WTC11 (cell line): ENCODE results near the gene PROZ. TPM values are rescaled to one million over a fixed set of nuclear protein-coding genes. Genes with fewer than 3 reads are reported as not detected.

Experiments
- ATAC-seq: fragments of 200-7000 bp; cut with Tn5 transposase; 2 replicates; pipeline ENCODE4 v1.10.0; 2021; ENCODE audit warnings: mild to moderate bottlenecking, moderate library complexity
- CTCF ChIA-PET: fragments of 300-600 bp; sonication (Branson Sonifier 250); formaldehyde crosslinking; loops from one replicate; lab custom pipeline; 2021; ENCODE audit warnings: antibody characterized with exemption; lab: Charles Lee
- POLR2A ChIA-PET: fragments of 350-600 bp; sonication (Branson Sonifier 250); formaldehyde crosslinking; loops from one replicate; lab custom pipeline; 2021; ENCODE audit warnings: antibody characterized with exemption; lab: Charles Lee
- DNase-seq: peaks from one replicate; pipeline ENCODE4 v3.0.0; 2021; ENCODE audit warnings: low spot score
- H3K27ac Mint-ChIP-seq: 2 replicates; pipeline ENCODE4 v1.8.0; 2021; ENCODE audit warnings: mixed read lengths
- H3K27me3 Mint-ChIP-seq: 2 replicates; pipeline ENCODE4 v1.8.0; 2021; ENCODE audit warnings: low read depth, mild to moderate bottlenecking, moderate library complexity, mixed read lengths
- H3K36me3 Mint-ChIP-seq: 2 replicates; pipeline ENCODE4 v1.8.0; 2021; ENCODE audit warnings: mixed read lengths
- H3K4me1 Mint-ChIP-seq: 2 replicates; pipeline ENCODE4 v1.8.0; 2022; ENCODE audit warnings: mixed read lengths
- H3K4me3 Mint-ChIP-seq: 2 replicates; pipeline ENCODE4 v1.8.0; 2021; ENCODE audit warnings: mild to moderate bottlenecking, moderate library complexity, mixed read lengths
- H3K9me3 Mint-ChIP-seq: 2 replicates; pipeline ENCODE4 v1.8.0; 2021; ENCODE audit warnings: mixed read lengths
- ELF4 ChIP-seq: sonication (generic); formaldehyde crosslinking; IDR thresholded peaks from 2 replicates; pipeline ENCODE4 v1.8.1; 2022; ENCODE audit warnings: low read depth, mild to moderate bottlenecking, moderate library complexity, missing genetic modification reagents
- EMX1 ChIP-seq: fragments of 250-450 bp; sonication (Bioruptor Pico); IDR thresholded peaks from 2 replicates; pipeline ENCODE4 v1.8.0; 2021; ENCODE audit warnings: mild to moderate bottlenecking
- FOXJ3 ChIP-seq: sonication (generic); formaldehyde crosslinking; IDR thresholded peaks from 2 replicates; pipeline ENCODE4 v1.9.0; 2021; ENCODE audit warnings: missing genetic modification reagents, mild to moderate bottlenecking, borderline replicate concordance
- FOXK1 ChIP-seq: sonication (generic); formaldehyde crosslinking; IDR thresholded peaks from 2 replicates; pipeline ENCODE4 v1.8.0; 2022; ENCODE audit warnings: mild to moderate bottlenecking, moderate library complexity, missing genetic modification reagents
- FOXP1 ChIP-seq: sonication (generic); formaldehyde crosslinking; IDR thresholded peaks from 2 replicates; pipeline ENCODE4 v1.8.0; 2022; ENCODE audit warnings: missing genetic modification reagents, mild to moderate bottlenecking, moderate library complexity, borderline replicate concordance
- IRF1 ChIP-seq: sonication (generic); formaldehyde crosslinking; IDR thresholded peaks from 2 replicates; pipeline ENCODE4 v1.8.0; 2023; ENCODE audit warnings: missing genetic modification reagents
- MLX ChIP-seq: sonication (generic); formaldehyde crosslinking; IDR thresholded peaks from 2 replicates; pipeline ENCODE4 v1.8.1; 2023; ENCODE audit warnings: mild to moderate bottlenecking, missing genetic modification reagents, moderate library complexity
- NFATC4 ChIP-seq: fragments of 250-450 bp; sonication (Bioruptor Pico); IDR thresholded peaks from 2 replicates; pipeline ENCODE4 v1.9.0; 2021; ENCODE audit warnings: mild to moderate bottlenecking
- NFE2L1 ChIP-seq: sonication (generic); formaldehyde crosslinking; IDR thresholded peaks from 2 replicates; pipeline ENCODE4 v1.8.1; 2023; ENCODE audit warnings: missing genetic modification reagents
- SMAD4 ChIP-seq: sonication (generic); formaldehyde crosslinking; IDR thresholded peaks from 2 replicates; pipeline ENCODE4 v1.8.0; 2022; ENCODE audit warnings: mild to moderate bottlenecking, missing genetic modification reagents
- SOX15 ChIP-seq: fragments of 250-450 bp; sonication (Bioruptor Pico); IDR thresholded peaks from 2 replicates; pipeline ENCODE4 v1.9.0; 2021; ENCODE audit warnings: mild to moderate bottlenecking
- ZNF219 ChIP-seq: sonication (generic); formaldehyde crosslinking; IDR thresholded peaks from 2 replicates; pipeline ENCODE4 v1.8.0; 2023; ENCODE audit warnings: missing genetic modification reagents, mild to moderate bottlenecking, borderline replicate concordance
- total RNA-seq: library from RNA; stranded (reverse); gene quantifications from 3 replicates; pipeline ENCODE4 v1.2.3, GENCODE V29; 2021
- TF ChIP-seq, protein P1 (sequence below): sonication (generic); formaldehyde crosslinking; IDR thresholded peaks from 2 replicates; pipeline ENCODE4 v1.8.1; 2023; ENCODE audit warnings: mild to moderate bottlenecking, missing genetic modification reagents, moderate library complexity

The PROZ gene
- total RNA-seq, 1 experiment from 2014 or later, result not detected

- TF ChIP-seq FOXK1, result no peak
- no peak for TF ChIP-seq NFATC4
- no peak for TF ChIP-seq SOX15 (CRISPR knock-in tag)
- TF ChIP-seq, protein P1, sequence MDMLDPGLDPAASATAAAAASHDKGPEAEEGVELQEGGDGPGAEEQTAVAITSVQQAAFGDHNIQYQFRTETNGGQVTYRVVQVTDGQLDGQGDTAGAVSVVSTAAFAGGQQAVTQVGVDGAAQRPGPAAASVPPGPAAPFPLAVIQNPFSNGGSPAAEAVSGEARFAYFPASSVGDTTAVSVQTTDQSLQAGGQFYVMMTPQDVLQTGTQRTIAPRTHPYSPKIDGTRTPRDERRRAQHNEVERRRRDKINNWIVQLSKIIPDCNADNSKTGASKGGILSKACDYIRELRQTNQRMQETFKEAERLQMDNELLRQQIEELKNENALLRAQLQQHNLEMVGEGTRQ, result no peak
- no peak for TF ChIP-seq FOXJ3
- no peak for TF ChIP-seq MLX (CRISPR knock-in tag)
- no peak for TF ChIP-seq ZNF219 (CRISPR knock-in tag)
- no peak for TF ChIP-seq EMX1 (CRISPR knock-in tag)
- no peak for TF ChIP-seq FOXP1 (CRISPR knock-in tag)
- TF ChIP-seq, all 79 proteins: peak for 0
Measured at GRCh38 chr13:113220141-113220598, 61.7 kb downstream of the PROZ start (continued).

DNA sequence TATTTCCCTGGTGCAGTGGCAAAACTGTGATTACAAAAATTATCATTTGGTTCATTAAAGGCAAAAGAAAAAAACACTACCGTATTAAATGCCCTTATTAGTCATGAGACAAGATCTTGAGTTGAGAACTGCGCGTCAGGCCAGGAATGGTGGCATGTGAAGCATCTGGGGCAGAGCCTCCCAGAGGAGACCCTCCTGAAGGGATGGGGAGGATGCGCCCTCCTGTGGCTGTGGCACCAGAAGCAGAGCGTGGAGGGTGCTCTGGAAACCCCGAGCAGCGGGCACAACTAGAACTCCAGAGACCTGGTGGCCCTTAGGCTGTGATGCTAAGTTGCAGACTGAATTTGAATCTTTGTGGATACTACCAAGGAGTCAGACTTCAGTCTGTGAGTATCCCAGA is 62.4 kb downstream of the PROZ start:
- Mint-ChIP-seq H3K36me3 (peaks cover 58% of the 10 kb centered on the region), H3K27me3 (no peaks in the 10 kb centered on the region), H3K4me1 (peaks cover 3% of the 10 kb centered on the region; the same call in 1 of the 2 replicates), H3K9me3 (no peaks in the 10 kb centered on the region), H3K4me3 (no peak overlapping the region), H3K27ac (peak overlapping the region; percentile 88; the same call in 1 of the 2 replicates)
- CTCF ChIA-PET, result no interaction called here
- TF ChIP-seq NFE2L1 (no peak), FOXK1 (no peak), IRF1 (CRISPR knock-in tag) (no peak), SMAD4 (CRISPR knock-in tag) (no peak), ELF4 (CRISPR knock-in tag) (no peak)
- no peak for DNase-seq
- POLR2A ChIA-PET, result no interaction called here
- no peak for ATAC-seq

Other genes with a start within 250 kb of the PROZ start
- 34.8 to 35.4 TPM (median 34.9 TPM) in 3 replicates for gene MCF2L, start 189.4 kb upstream of the PROZ start, total RNA-seq
- gene F7, start 52.9 kb upstream of the PROZ start, total RNA-seq, result 0.26 to 1.5 TPM (median 1.3 TPM) in 3 replicates
- gene F10, start 35.8 kb upstream of the PROZ start, total RNA-seq, result 0.87 to 2.8 TPM (median 2.6 TPM) in 3 replicates
- 64.9 to 69.4 TPM (median 68.5 TPM) in 3 replicates for gene PCID2, start 50.0 kb downstream of the PROZ start, total RNA-seq
- gene CUL4A, start 51.0 kb downstream of the PROZ start, total RNA-seq, result 97.4 to 100 TPM (median 99.9 TPM) in 3 replicates
- 135 to 150 TPM (median 140 TPM) in 3 replicates for gene LAMP1, start 138.6 kb downstream of the PROZ start, total RNA-seq
- gene GRTP1, start 205.5 kb downstream of the PROZ start, total RNA-seq, result 59.0 to 62.0 TPM (median 60.0 TPM) in 3 replicates